ENCODE results near the gene PTCD1. TPM values are rescaled to one million over a fixed set of nuclear protein-coding genes. Genes with fewer than 3 reads are reported as not detected.
"Not testable (repeated sequence)": the region's sequence is repeated elsewhere in the genome, so short reads cannot be mapped to it uniquely, and the experiment has no call there.

PTCD1 gene
- total RNA-seq, 1 experiment from 2014 or later, result 10.9 TPM

GRCh38 chr7:99453105-99453504 lies 14.5 kb upstream of the PTCD1 start:
- in situ Hi-C loops (cut with HindIII; ENCODE audit: low sequenced_read_pairs), result no loop called here
- DNase-seq (ENCODE audit: low spot score), result peak; percentile 27

DNA sequence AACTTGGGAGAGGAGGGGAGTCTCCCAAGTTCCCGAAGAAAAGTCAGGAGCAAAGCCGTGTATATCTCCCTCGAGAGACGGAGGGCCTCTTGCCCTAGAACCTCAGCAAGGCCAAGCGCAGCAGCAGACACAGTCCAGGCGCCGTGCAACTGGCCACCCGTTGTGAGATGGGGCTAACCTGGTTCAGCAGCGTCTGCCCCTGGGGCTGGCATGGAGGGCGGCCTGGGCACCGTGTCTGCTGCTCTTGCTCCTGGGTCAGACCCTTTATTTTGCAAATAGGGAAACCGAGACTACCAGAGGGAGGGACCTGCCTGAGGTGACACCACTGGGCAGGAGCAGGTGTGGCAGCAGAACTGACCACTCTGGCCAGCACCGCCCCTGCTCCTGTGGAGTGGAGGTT lies 13.9 kb upstream of the PTCD1 start:
- no peak for DNase-seq (ENCODE audit: low spot score)
- in situ Hi-C loops (cut with HindIII; ENCODE audit: low sequenced_read_pairs), result no loop called here

- in situ Hi-C loops (cut with HindIII; ENCODE audit: low sequenced_read_pairs), result no loop called here
- peak; percentile 29 for DNase-seq (ENCODE audit: low spot score)
These were observed 13.3 kb upstream of the PTCD1 start for GRCh38 chr7:99451936-99452335.

DNA sequence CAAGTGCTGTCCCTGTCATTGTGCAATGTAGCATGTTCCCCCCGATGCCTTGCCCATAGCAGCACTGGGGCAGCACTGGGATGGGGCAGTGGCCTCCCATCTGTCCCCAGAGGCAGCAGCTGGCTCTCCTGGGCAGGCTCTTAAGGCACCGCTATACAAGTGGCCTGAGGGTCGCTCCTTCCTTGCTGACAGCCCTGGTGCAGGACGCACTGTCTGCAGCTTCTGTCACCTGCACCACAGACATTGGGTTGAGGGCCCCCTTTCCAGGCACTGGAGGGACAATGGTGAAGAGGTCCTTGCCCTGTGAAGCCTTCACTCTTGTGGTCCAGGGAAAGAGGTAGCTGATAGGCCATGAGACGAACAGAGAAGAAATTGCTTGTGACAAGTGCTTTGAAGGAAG lies 10.7 kb upstream of the PTCD1 start:
- in situ Hi-C loops (cut with HindIII; ENCODE audit: low sequenced_read_pairs), result no loop called here
- DNase-seq (ENCODE audit: low spot score), result no peak

DNA sequence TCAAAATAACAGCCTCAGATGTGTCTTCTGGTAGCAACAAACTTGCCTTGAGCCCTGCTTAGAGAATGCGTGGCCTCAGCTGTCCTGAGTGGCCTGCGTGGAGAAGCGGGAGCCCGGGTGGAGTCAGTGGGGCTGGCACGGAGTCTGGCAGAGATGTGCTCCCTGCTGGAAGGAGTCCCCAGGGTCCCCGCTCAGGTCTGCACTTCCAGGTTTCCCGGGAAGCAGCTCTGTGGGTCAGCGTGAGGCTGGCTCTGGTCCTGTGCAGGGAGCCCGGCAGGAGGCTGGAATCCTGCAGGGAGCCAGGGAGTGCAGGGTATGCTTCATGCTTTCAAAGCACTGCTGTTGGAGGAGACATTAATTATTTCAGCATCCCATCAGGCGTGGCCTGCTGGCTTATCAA lies 10.3 kb upstream of the PTCD1 start:
- in situ Hi-C loops (cut with HindIII; ENCODE audit: low sequenced_read_pairs), result no loop called here
- DNase-seq (ENCODE audit: low spot score), result no peak

DNA sequence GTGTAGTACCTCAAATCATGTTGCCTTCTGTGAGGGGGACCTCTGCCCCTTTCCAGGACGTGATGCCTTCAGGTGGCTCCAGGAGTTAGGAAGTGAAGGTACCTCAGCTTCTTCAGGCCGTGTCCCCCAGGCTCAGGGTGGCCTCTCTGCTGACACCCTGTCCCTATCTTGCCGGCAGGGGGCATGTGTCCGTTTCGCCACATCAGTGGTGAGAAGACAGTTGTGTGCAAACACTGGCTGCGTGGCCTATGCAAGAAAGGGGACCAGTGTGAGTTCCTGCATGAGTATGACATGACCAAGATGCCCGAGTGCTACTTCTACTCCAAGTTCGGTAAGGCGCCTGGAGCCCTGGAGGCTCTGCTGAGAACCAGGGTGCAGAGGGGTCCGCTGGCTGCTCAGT lies 9.3 kb upstream of the PTCD1 start:
- in situ Hi-C loops (cut with HindIII; ENCODE audit: low sequenced_read_pairs), result no loop called here
- no peak for DNase-seq (ENCODE audit: low spot score)

- DNase-seq (ENCODE audit: low spot score), result no peak
- in situ Hi-C loops (cut with HindIII; ENCODE audit: low sequenced_read_pairs), result no loop called here
These were observed 7.5 kb upstream of the PTCD1 start for GRCh38 chr7:99446096-99446495.

DNA sequence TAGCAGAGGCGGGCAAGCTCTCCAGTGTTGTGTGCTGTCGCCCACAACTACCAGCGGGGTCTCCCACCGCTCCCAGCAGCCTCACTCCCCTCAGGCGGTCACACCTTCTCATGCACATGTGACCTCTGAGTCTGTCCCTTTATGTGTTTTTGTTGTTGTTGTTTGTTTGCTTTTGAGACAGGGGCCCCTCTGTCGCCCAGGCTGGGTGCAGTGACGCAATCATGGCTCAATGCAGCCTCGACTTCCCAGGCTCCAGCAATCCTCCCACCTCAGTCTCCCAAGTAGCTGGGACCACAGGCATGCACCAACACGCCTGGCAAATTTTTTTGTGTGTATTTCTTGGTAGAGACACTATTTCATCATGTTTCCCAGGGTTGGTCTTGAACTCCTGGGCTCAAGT lies 1.6 kb upstream of the PTCD1 start:
- DNase-seq (ENCODE audit: low spot score), result no peak
- in situ Hi-C loops (cut with HindIII; ENCODE audit: low sequenced_read_pairs), result no loop called here

GRCh38 chr7:99437946-99438572 lies 539 bp downstream of the PTCD1 start:
- no peak for DNase-seq (ENCODE audit: low spot score)

GRCh38 chr7:99433158-99433557 lies 5.4 kb downstream of the PTCD1 start:
- no peak for DNase-seq (ENCODE audit: low spot score)
- in situ Hi-C loops (cut with HindIII; ENCODE audit: low sequenced_read_pairs), result no loop called here

More at GRCh38 chr7:99437946-99438572, 539 bp downstream of the PTCD1 start:
- in situ Hi-C loops (cut with HindIII; ENCODE audit: low sequenced_read_pairs), result no loop called here

DNA sequence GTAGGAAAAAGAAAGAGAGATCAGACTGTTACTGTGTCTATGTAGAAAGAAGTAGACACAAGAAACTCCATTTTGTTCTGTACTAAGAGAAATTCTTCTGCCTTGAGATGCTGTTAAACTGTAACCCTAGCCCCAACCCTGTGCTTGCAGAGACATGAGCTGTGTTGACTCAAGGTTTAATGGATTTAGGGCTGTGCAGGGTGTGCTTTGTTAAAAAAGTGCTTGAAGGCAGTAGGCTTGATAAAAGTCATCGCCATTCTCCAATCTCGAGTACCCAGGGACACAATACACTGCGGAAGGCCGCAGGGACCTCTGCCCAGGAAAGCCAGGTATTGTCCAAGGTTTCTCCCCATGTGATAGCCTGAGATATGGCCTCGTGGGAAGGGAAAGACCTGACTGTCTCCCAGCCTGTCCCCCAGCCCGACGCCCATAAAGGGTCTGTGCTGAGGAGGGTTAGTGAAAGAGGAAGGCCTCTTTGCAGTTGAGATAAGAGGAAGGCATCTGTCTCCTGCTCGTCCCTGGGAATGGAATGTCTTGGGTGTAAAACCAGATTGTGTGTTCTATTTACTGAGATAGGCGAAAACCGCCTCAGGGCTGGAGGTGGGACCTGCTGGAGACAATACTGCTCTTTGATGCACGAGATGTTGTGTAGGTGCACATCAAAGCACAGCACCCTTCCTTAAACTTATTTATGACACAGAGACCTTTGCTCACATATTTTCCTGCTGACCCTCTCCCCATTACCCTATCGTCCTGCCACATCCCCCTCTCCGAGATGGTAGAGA lies 6.7 kb downstream of the PTCD1 start:
- DNase-seq (ENCODE audit: low spot score); in situ Hi-C loops (cut with HindIII; ENCODE audit: low sequenced_read_pairs): not testable (repeated sequence)

- DNase-seq (ENCODE audit: low spot score), result no peak
- in situ Hi-C loops (cut with HindIII; ENCODE audit: low sequenced_read_pairs), result no loop called here
These were observed 8.8 kb downstream of the PTCD1 start for GRCh38 chr7:99429756-99430155.

DNA sequence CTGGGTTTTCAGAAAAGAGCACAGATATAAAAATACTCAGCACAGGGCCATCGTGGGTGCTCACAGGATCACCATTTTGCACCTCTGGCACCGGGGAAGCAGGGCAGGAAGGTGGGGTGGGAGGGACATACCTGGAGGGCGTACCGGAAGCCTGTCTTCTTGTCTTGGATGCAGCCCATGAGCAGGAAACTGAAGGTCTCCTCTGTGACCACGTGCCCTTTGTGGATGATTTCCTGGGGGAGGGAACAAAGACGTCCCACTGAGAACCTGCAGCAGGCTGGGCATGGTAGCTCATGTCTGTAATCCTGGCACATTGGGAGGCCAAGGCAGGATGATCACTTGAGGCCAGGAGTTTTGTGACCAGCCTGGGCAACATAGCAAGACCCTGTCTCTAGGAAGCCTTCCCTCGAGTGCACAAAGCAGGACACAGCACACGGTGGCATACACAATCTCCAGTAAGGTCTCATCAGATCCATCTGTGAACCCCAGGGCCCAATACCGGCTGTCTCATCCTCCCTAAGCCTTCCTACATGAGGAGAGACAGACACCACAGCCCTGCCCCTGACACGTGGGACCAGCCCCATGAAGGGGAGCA lies 9.5 kb downstream of the PTCD1 start:
- in situ Hi-C loops (cut with HindIII; ENCODE audit: low sequenced_read_pairs), result no loop called here
- DNase-seq (ENCODE audit: low spot score), result no peak

DNA sequence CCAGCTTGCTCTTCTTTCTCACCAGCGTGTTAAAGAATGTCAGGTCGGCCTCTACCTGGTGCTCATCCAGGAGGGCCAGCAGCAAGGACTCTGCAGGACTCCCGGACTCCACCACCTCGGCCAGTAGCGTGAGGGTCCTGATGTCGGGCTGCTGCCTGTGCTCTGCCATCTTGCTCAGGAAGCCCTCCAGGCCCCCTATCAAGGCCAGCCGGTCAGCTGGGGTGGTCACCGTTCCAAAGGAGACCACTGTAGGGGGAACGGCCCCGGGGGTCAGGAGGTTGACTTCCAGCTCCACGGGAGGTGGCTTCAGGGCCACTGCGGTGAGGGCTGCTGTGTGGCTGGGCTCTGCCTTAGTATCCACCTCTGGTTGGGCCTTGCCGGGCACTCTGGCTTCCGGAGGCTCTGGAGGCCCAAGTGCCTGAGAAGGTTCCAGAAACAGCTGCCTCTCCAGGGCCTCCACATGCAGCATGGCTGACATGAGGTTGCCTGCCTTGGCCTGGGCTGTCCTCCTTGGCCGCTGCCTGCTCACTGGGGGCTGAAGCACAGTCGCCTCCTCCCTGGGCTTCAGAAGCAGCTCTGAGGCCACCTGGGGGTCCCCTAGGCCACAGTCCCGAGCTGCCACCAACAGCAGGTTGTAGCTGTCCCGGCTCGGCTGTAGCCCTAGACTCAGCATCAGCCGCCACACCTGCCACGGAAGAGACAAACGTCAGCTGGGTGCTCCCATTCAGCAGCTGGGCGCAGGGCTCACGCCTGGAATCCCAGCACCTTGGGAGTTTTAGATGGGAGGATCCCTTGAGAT lies 13.5 kb downstream of the PTCD1 start:
- no peak for DNase-seq (ENCODE audit: low spot score)
- in situ Hi-C loops (cut with HindIII; ENCODE audit: low sequenced_read_pairs), result no loop called here

- no peak for DNase-seq (ENCODE audit: low spot score)
- in situ Hi-C loops (cut with HindIII; ENCODE audit: low sequenced_read_pairs), result no loop called here
These were observed 16.0 kb downstream of the PTCD1 start for GRCh38 chr7:99422625-99423024.

- no peak for DNase-seq (ENCODE audit: low spot score)
These were observed 16.4 kb downstream of the PTCD1 start for GRCh38 chr7:99422186-99422585.

GRCh38 chr7:99420986-99421385 lies 17.6 kb downstream of the PTCD1 start:
- in situ Hi-C loops (cut with HindIII; ENCODE audit: low sequenced_read_pairs), result no loop called here
- DNase-seq (ENCODE audit: low spot score), result no peak

More at GRCh38 chr7:99422186-99422585, 16.4 kb downstream of the PTCD1 start:
- in situ Hi-C loops (cut with HindIII; ENCODE audit: low sequenced_read_pairs), result no loop called here

DNA sequence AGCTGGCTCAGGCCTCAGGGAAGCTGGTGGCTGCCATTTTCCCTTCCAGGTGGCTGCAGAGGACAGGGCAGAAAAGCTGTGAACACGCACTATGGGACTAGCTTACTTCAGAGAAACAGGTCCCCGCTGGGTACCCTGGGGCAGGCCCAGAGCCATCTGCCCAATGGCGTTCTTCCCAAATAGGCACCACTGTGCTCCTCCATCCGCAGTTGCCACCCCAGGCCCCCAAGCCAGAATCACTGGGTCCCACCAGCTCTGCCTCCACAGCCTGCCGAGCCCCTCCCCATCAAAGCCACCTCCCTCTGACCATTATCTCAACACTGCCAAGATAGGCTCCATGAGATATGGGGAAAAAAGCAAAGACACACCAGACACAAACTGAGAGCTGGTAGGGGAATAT lies 18.4 kb downstream of the PTCD1 start:
- DNase-seq (ENCODE audit: low spot score), result no peak
- in situ Hi-C loops (cut with HindIII; ENCODE audit: low sequenced_read_pairs), result no loop called here

DNA sequence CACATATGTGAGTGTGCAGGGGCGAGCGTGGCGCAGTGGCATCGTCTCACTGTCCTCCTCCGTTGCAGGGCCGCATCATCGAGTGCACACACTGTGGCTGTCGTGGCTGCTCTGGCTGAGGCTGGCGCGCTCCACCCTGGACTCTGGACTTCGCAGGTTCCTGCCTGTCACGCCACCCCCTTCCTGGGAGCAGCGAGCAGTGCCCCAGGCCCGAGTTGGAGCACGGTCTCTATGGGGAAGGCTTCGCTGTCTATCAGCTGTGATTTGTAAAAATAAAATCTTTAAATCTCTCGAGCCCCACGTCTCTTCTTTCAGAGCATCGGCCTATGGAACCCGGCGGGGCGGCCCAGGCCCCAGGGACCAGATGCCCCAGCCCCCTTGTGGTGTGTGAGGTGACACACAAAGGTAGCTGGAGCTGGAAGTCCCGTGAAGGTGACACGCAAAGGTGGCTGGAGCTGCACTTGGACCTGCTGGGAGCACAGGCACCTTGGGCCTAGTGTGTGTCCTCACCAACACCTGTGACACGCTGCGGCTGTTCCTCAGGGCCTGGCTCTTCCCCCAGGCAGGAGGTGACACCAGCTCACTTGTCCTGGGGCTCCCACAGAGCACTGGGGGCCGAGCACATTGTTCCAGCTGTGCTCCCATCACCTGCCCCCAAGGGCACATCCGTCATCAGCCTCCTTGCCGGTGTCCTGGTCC lies 19.1 kb downstream of the PTCD1 start:
- DNase-seq (ENCODE audit: low spot score), result no peak
- in situ Hi-C loops (cut with HindIII; ENCODE audit: low sequenced_read_pairs), result no loop called here

Measured in G401 (cell line).